ENCODE measurements around the gene PROB1.
"Not testable (repeated sequence)": the region's sequence is repeated elsewhere in the genome, so short reads cannot be mapped to it uniquely, and the experiment has no call there.

PROB1 gene

GRCh38 chr5:139413963-139414362 lies 19.1 kb upstream of the PROB1 start:
- Histone ChIP-seq H3K4me1 (ENCODE audit: control insufficient read depth in 5 of 5, insufficient read depth in 5 of 5, low read length in 5 of 5) (peaks cover 0 to 53% (median 9%) of the 10 kb centered on the region in 5 donors), H3K27ac (ENCODE audit: low read depth, low read length) (peak overlapping the region; percentile 58)

DNA sequence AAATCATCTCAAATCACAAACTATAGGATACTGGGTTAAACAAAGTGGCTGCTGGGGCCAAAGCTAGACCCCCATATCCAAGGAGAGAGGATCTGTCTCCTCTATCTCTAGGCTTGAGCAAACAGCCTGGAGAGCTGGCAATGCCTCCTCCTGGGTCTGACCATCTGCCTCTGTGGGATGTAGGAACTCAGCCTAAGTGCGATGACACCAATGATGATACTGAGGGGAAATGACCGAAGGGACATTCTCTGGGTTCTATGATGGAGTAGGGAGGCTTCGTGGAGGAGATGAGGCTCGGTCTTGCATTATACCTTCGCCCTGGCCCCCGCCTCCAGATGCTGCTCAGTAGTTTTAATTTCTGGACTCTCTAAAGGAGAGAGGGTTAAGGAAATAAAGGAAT lies 18.2 kb upstream of the PROB1 start:
- Histone ChIP-seq H3K36me3 (ENCODE audit: control insufficient read depth in 5 of 5, insufficient read depth in 5 of 5, low read length in 5 of 5) (peaks cover 0 to 8% (median 2%) of the 10 kb centered on the region in 5 donors), H3K27me3 (ENCODE audit: control insufficient read depth in 5 of 5, insufficient read depth in 4 of 5, low read length in 5 of 5) (no peaks in the 10 kb centered on the region), H3K9ac (ENCODE audit: low read length in 5 of 5) (no peak overlapping the region), H3K4me1 (ENCODE audit: control insufficient read depth in 5 of 5, insufficient read depth in 5 of 5, low read length in 5 of 5) (peaks cover 0 to 46% (median 9%) of the 10 kb centered on the region in 5 donors), H3K27ac (ENCODE audit: low read depth, low read length) (no peak overlapping the region), H3K4me3 (ENCODE audit: low read depth in 1 of 5, low read length in 5 of 5) (no peak overlapping the region), H3K9me3 (ENCODE audit: control insufficient read depth in 5 of 5, low read length in 5 of 5) (no peaks in the 10 kb centered on the region)

More at GRCh38 chr5:139413963-139414362, 19.1 kb upstream of the PROB1 start:
- Histone ChIP-seq H3K9me3 (ENCODE audit: control insufficient read depth in 5 of 5, low read length in 5 of 5) (no peaks in the 10 kb centered on the region), H3K27me3 (ENCODE audit: control insufficient read depth in 5 of 5, insufficient read depth in 4 of 5, low read length in 5 of 5) (no peaks in the 10 kb centered on the region), H3K9ac (ENCODE audit: low read length in 5 of 5) (no peak overlapping the region), H3K4me3 (ENCODE audit: low read depth in 1 of 5, low read length in 5 of 5) (no peak overlapping the region), H3K36me3 (ENCODE audit: control insufficient read depth in 5 of 5, insufficient read depth in 5 of 5, low read length in 5 of 5) (peaks cover 0 to 8% (median 2%) of the 10 kb centered on the region in 5 donors)

DNA sequence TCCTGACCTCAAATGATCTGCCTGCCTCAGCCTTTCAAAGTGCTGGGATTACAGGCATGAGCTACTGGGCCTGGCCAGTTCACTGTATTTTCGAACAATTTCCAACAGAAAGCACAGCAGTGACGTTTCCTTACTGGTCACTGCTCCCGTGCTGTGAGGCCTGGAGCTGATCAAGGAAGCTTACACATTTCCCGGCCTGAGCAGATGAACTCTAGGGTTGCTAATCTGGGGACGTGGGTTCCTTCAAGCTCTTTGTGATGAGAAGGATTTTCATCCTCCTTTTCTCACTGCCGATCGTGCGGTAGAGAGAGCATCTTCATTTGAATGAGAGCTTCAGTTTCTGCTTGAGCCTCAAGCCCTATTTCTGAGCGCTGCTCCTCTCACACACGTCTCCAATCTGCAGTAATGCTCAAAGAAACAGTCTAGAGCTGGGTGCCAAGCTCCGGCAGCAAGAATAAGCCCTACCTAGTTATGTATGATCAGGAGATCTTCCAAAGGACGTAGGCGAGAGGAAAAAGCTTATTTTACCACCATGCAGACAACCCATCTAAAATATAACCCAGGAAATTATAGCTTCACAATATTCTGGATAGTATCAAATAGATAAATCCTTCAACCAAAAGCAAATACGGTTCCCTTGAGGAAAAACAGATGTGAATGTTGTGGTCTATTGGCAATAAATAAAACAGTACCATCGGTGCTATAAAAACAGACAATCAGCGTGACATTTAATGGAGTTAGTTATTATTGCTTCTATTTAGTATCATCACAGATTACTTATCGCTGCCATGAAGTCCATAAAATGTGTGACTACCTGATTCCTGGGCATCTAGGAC lies 16.3 kb upstream of the PROB1 start:
- Histone ChIP-seq H3K9ac (ENCODE audit: low read length in 5 of 5) (peak overlapping the region in 1 of 5 donors; percentile 2), H3K27ac (ENCODE audit: low read depth, low read length) (no peak overlapping the region), H3K4me3 (ENCODE audit: low read depth in 1 of 5, low read length in 5 of 5) (no peak overlapping the region), H3K27me3 (ENCODE audit: control insufficient read depth in 5 of 5, insufficient read depth in 4 of 5, low read length in 5 of 5) (no peaks in the 10 kb centered on the region), H3K4me1 (ENCODE audit: control insufficient read depth in 5 of 5, insufficient read depth in 5 of 5, low read length in 5 of 5) (peaks cover 0 to 28% (median 9%) of the 10 kb centered on the region in 5 donors), H3K9me3 (ENCODE audit: control insufficient read depth in 5 of 5, low read length in 5 of 5) (no peaks in the 10 kb centered on the region), H3K36me3 (ENCODE audit: control insufficient read depth in 5 of 5, insufficient read depth in 5 of 5, low read length in 5 of 5) (peaks cover 0 to 8% (median 2%) of the 10 kb centered on the region in 5 donors)

- H3K36me3 ChIP-seq (ENCODE audit: control insufficient read depth in 5 of 5, insufficient read depth in 5 of 5, low read length in 5 of 5) = peaks cover 0 to 8% (median 2%) of the 10 kb centered on the region in 5 donors
- peaks cover 0 to 21% (median 6%) of the 10 kb centered on the region in 5 donors for H3K4me1 ChIP-seq (ENCODE audit: control insufficient read depth in 5 of 5, insufficient read depth in 5 of 5, low read length in 5 of 5)
- no peaks in the 10 kb centered on the region for H3K27me3 ChIP-seq (ENCODE audit: control insufficient read depth in 5 of 5, insufficient read depth in 4 of 5, low read length in 5 of 5)
- peak overlapping the region in 1 of 5 donors; percentile 2 for H3K9ac ChIP-seq (ENCODE audit: low read length in 5 of 5)
- no peak overlapping the region for H3K27ac ChIP-seq (ENCODE audit: low read depth, low read length)
- no peaks in the 10 kb centered on the region for H3K9me3 ChIP-seq (ENCODE audit: control insufficient read depth in 5 of 5, low read length in 5 of 5)
- no peak overlapping the region for H3K4me3 ChIP-seq (ENCODE audit: low read depth in 1 of 5, low read length in 5 of 5)
Measured at GRCh38 chr5:139410121-139410992, 15.5 kb upstream of the PROB1 start.

- H3K27ac ChIP-seq (ENCODE audit: low read depth, low read length); H3K36me3 ChIP-seq (ENCODE audit: control insufficient read depth in 5 of 5, insufficient read depth in 5 of 5, low read length in 5 of 5); H3K27me3 ChIP-seq (ENCODE audit: control insufficient read depth in 5 of 5, insufficient read depth in 4 of 5, low read length in 5 of 5); H3K9ac ChIP-seq (ENCODE audit: low read length in 5 of 5); H3K4me3 ChIP-seq (ENCODE audit: low read depth in 1 of 5, low read length in 5 of 5); H3K9me3 ChIP-seq (ENCODE audit: control insufficient read depth in 5 of 5, low read length in 5 of 5): not testable (repeated sequence)
- H3K4me1 ChIP-seq (ENCODE audit: control insufficient read depth in 5 of 5, insufficient read depth in 5 of 5, low read length in 5 of 5) = peaks cover 0 to 15% (median 5%) of the 10 kb centered on the region in 5 donors
Measured at GRCh38 chr5:139409116-139409515, 14.2 kb upstream of the PROB1 start.

DNA sequence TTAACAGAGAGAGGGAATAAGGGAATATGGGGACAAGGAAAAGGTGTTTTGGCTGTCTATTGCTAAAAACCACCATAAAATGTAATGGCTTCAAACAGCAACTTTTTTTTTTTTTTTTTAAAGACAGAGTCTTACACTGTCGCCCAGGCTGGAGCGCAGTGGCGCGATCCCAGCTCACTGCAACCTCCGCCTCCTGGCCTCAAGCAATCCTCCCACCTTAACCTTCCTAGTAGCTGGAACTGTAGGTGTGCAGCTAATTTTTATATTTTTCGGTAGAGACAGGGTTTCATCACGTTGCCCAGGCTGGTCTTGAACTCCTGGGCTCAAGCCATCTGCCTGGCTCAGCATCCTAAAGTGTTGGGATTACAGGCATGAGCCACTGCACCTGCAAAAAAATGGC lies 13.3 kb upstream of the PROB1 start:
- no peaks in the 10 kb centered on the region for H3K9me3 ChIP-seq (ENCODE audit: control insufficient read depth in 5 of 5, low read length in 5 of 5)
- peaks cover 0 to 6% (median 1%) of the 10 kb centered on the region in 5 donors for H3K36me3 ChIP-seq (ENCODE audit: control insufficient read depth in 5 of 5, insufficient read depth in 5 of 5, low read length in 5 of 5)
- no peak overlapping the region for H3K9ac ChIP-seq (ENCODE audit: low read length in 5 of 5)
- no peak overlapping the region for H3K27ac ChIP-seq (ENCODE audit: low read depth, low read length)
- H3K27me3 ChIP-seq (ENCODE audit: control insufficient read depth in 5 of 5, insufficient read depth in 4 of 5, low read length in 5 of 5) = no peaks in the 10 kb centered on the region
- H3K4me3 ChIP-seq (ENCODE audit: low read depth in 1 of 5, low read length in 5 of 5) = no peak overlapping the region
- peaks cover 0 to 17% (median 10%) of the 10 kb centered on the region in 5 donors for H3K4me1 ChIP-seq (ENCODE audit: control insufficient read depth in 5 of 5, insufficient read depth in 5 of 5, low read length in 5 of 5)

DNA sequence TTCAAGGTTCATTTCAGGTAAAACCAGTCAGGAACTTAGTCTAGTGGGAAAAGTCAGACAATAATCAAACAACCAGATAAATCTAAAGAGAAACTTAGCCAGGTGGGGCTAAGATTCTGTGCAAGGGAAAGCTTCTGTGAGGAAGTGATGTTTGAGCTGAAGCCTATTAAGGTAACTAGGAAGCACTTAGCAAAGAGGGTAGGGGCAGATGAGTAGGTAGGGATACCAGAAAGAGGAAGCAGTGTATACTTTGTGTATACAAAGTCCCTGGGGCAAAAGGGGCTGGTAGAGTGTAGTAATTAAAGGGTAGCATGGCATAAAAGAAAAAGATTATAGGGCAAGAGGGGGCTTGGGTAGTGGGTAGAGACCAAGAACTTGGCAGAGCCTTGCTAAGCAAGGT lies 12.6 kb upstream of the PROB1 start:
- no peak overlapping the region for H3K27ac ChIP-seq (ENCODE audit: low read depth, low read length)
- no peak overlapping the region for H3K9ac ChIP-seq (ENCODE audit: low read length in 5 of 5)

DNA sequence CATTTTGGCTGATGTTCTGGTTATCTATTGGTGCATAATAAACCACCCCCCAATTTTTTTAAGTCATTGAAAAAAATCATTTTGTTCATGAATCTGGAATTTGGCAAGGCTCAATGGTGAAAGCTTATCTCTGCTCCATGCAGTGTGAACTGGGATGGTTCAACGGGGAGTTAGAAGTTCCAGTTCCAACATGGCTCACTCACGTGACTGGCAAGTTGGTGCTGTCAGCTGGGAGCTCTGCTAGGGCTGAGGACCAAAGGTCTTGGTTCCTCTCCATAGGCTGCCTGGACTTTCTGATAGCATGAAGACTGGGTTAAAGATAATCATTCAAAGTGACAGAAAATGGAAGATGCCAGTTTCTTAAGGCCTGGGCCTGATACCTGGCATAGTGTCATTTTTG lies 12.1 kb upstream of the PROB1 start:
- no peak overlapping the region for H3K9ac ChIP-seq (ENCODE audit: low read length in 5 of 5)
- H3K27ac ChIP-seq (ENCODE audit: low read depth, low read length) = no peak overlapping the region
- H3K4me1 ChIP-seq (ENCODE audit: control insufficient read depth in 5 of 5, insufficient read depth in 5 of 5, low read length in 5 of 5) = peaks cover 0 to 21% (median 14%) of the 10 kb centered on the region in 5 donors
- H3K27me3 ChIP-seq (ENCODE audit: control insufficient read depth in 5 of 5, insufficient read depth in 4 of 5, low read length in 5 of 5) = no peaks in the 10 kb centered on the region
- H3K4me3 ChIP-seq (ENCODE audit: low read depth in 1 of 5, low read length in 5 of 5) = no peak overlapping the region
- no peaks in the 10 kb centered on the region for H3K36me3 ChIP-seq (ENCODE audit: control insufficient read depth in 5 of 5, insufficient read depth in 5 of 5, low read length in 5 of 5)
- no peaks in the 10 kb centered on the region for H3K9me3 ChIP-seq (ENCODE audit: control insufficient read depth in 5 of 5, low read length in 5 of 5)

More for the DNA sequence above, 12.6 kb upstream of the PROB1 start:
- peaks cover 0 to 21% (median 14%) of the 10 kb centered on the region in 5 donors for H3K4me1 ChIP-seq (ENCODE audit: control insufficient read depth in 5 of 5, insufficient read depth in 5 of 5, low read length in 5 of 5)
- H3K36me3 ChIP-seq (ENCODE audit: control insufficient read depth in 5 of 5, insufficient read depth in 5 of 5, low read length in 5 of 5) = peaks cover 0 to under 1% (median 0%) of the 10 kb centered on the region in 5 donors
- no peak overlapping the region for H3K4me3 ChIP-seq (ENCODE audit: low read depth in 1 of 5, low read length in 5 of 5)
- H3K27me3 ChIP-seq (ENCODE audit: control insufficient read depth in 5 of 5, insufficient read depth in 4 of 5, low read length in 5 of 5) = no peaks in the 10 kb centered on the region
- no peaks in the 10 kb centered on the region for H3K9me3 ChIP-seq (ENCODE audit: control insufficient read depth in 5 of 5, low read length in 5 of 5)

DNA sequence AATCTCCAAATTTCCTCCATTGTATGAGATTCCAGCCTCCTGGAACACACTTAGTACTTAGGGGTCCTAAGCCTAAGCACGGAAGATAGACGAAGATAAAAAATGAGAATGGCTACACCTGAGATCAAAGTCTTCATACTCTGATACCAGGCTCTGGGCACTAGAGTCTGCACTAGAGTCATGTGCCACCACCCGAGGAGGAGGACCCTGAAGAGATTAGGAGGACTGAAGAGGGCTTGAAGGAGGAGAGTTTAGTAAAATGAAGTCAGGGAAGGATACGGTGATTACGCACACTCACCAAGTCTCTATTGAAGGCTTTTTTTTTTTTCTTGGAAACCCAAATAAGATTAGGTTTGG lies 9.6 kb upstream of the PROB1 start:
- H3K27ac ChIP-seq (ENCODE audit: low read depth, low read length) = peak overlapping the region; percentile 85
- H3K27me3 ChIP-seq (ENCODE audit: control insufficient read depth in 5 of 5, insufficient read depth in 4 of 5, low read length in 5 of 5) = no peaks in the 10 kb centered on the region
- H3K36me3 ChIP-seq (ENCODE audit: control insufficient read depth in 5 of 5, insufficient read depth in 5 of 5, low read length in 5 of 5) = peaks cover 0 to 4% (median 0%) of the 10 kb centered on the region in 5 donors
- peaks cover 0 to 17% (median 14%) of the 10 kb centered on the region in 5 donors for H3K4me1 ChIP-seq (ENCODE audit: control insufficient read depth in 5 of 5, insufficient read depth in 5 of 5, low read length in 5 of 5)
- peak overlapping the region in 4 of 5 donors; percentile 35 to 71 (median 64) for H3K9ac ChIP-seq (ENCODE audit: low read length in 5 of 5)
- no peaks in the 10 kb centered on the region for H3K9me3 ChIP-seq (ENCODE audit: control insufficient read depth in 5 of 5, low read length in 5 of 5)
- H3K4me3 ChIP-seq (ENCODE audit: low read depth in 1 of 5, low read length in 5 of 5) = peak overlapping the region; percentile 55 to 75 (median 67)

All from subcutaneous abdominal adipose tissue (tissue), 5 donors.